ENCODE results near the gene SPON1. TPM values are rescaled to one million over a fixed set of nuclear protein-coding genes. Genes with fewer than 3 reads are reported as not detected.
A peak's percentile ranks its signal among the peaks of the same experiment; 100 is the strongest.

The SPON1 gene
- total RNA-seq, 1 experiment from 2014 or later: not detected

- ChIA-PET POLR2A (ENCODE audit: unreplicated experiment) (interaction anchor here (0.6 kb wide), 1 partner anchor 842 kb away, joined by 3 read pairs; no protein-coding TSS in a partner anchor), CTCF (no interaction called here)
- no peak for ATAC-seq
- DNase-seq: no peak
- no peaks in the 10 kb centered on the region for H3K36me3 ChIP-seq (ENCODE audit: low read depth, low read length)
- no peak overlapping the region for H3K4me3 ChIP-seq (ENCODE audit: low read length)
- no peak overlapping the region for H3K9ac ChIP-seq (ENCODE audit: low read length)
- BruUV-seq (replicated peaks): no TSS peak
- H3K9me2 ChIP-seq (replicated peaks; ENCODE audit: low read length): no peaks in the 10 kb centered on the region
- no peaks in the 10 kb centered on the region for H3F3A ChIP-seq (ENCODE audit: low read length, unreplicated experiment)
- no peaks in the 10 kb centered on the region for H3K4me1 ChIP-seq (ENCODE audit: insufficient read depth, low read length)
- no peaks in the 10 kb centered on the region for H3K79me2 ChIP-seq (ENCODE audit: low read length)
- intact Hi-C loops (cut with micrococcal nuclease): no loop called here
- H2AFZ ChIP-seq (ENCODE audit: low read length): no peak overlapping the region
- H3K27me3 ChIP-seq (ENCODE audit: low read length): peaks cover 20% of the 10 kb centered on the region; the same call in 1 of the 2 replicates
- TF ChIP-seq EZH2phosphoT487 (IDR thresholded peaks at IDR 0.05; ENCODE audit: borderline replicate concordance, low read length) (no peak), CTCF (conservative IDR thresholded peaks at IDR 0.05; ENCODE audit: low read depth, low read length) (no peak), EZH2 (IDR thresholded peaks at IDR 0.05; ENCODE audit: low read length, unreplicated experiment) (no peak)
- H3K27ac ChIP-seq (ENCODE audit: low read length): no peak overlapping the region
- H3K9me3 ChIP-seq (ENCODE audit: low read length): no peaks in the 10 kb centered on the region
- no peak overlapping the region for H3K4me2 ChIP-seq (ENCODE audit: low read length)
- no peaks in the 10 kb centered on the region for H4K20me1 ChIP-seq (ENCODE audit: low read length)
These were observed 95.5 kb downstream of the SPON1 start for GRCh38 chr11:14058061-14058460.

GRCh38 chr11:14059491-14059890 is 97.0 kb downstream of the SPON1 start:
- Histone ChIP-seq H3K36me3 (ENCODE audit: low read depth, low read length) (no peaks in the 10 kb centered on the region), H4K20me1 (ENCODE audit: low read length) (no peaks in the 10 kb centered on the region), H3K4me3 (ENCODE audit: low read length) (no peak overlapping the region), H3K4me2 (ENCODE audit: low read length) (no peak overlapping the region), H2AFZ (ENCODE audit: low read length) (no peak overlapping the region), H3K9ac (ENCODE audit: low read length) (no peak overlapping the region), H3K79me2 (ENCODE audit: low read length) (no peaks in the 10 kb centered on the region), H3K27ac (ENCODE audit: low read length) (no peak overlapping the region), H3K9me2 (replicated peaks; ENCODE audit: low read length) (no peaks in the 10 kb centered on the region), H3K9me3 (ENCODE audit: low read length) (no peaks in the 10 kb centered on the region), H3F3A (ENCODE audit: low read length, unreplicated experiment) (no peaks in the 10 kb centered on the region), H3K4me1 (ENCODE audit: insufficient read depth, low read length) (no peaks in the 10 kb centered on the region), H3K27me3 (ENCODE audit: low read length) (peaks cover 26% of the 10 kb centered on the region)
- BruUV-seq (replicated peaks): no TSS peak
- POLR2A ChIA-PET (ENCODE audit: unreplicated experiment): no interaction called here
- CTCF ChIA-PET: no interaction called here
- intact Hi-C loops (cut with micrococcal nuclease): no loop called here
- ATAC-seq (no peak), DNase-seq (peak; percentile 30)
- TF ChIP-seq EZH2 (IDR thresholded peaks at IDR 0.05; ENCODE audit: low read length, unreplicated experiment): no peak
- TF ChIP-seq EZH2phosphoT487 (IDR thresholded peaks at IDR 0.05; ENCODE audit: borderline replicate concordance, low read length): no peak
- no peak for TF ChIP-seq CTCF (conservative IDR thresholded peaks at IDR 0.05; ENCODE audit: low read depth, low read length)

DNA sequence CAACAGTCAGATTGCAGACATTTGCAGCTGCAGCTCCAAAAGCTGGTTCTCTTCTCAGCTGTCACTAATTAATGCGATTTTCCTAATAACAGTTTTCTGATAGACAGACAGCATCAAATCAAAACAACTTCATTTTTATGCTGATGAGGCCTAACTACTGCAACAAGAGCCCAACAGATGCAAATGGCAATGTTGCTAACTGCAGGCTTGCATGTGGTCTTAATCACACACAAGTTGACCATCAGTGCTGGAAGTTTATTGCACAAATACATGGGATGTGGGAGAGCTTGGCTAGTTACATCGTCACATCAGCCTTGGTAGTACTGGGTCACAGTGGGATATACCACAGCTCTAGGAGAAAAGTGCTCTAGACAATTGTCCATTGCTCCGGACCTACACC is 99.2 kb downstream of the SPON1 start:
- Histone ChIP-seq H3K79me2 (ENCODE audit: low read length) (no peaks in the 10 kb centered on the region), H3K36me3 (ENCODE audit: low read depth, low read length) (no peaks in the 10 kb centered on the region), H4K20me1 (ENCODE audit: low read length) (no peaks in the 10 kb centered on the region), H2AFZ (ENCODE audit: low read length) (no peak overlapping the region), H3K9me2 (replicated peaks; ENCODE audit: low read length) (no peaks in the 10 kb centered on the region), H3K4me2 (ENCODE audit: low read length) (no peak overlapping the region), H3K9me3 (ENCODE audit: low read length) (no peaks in the 10 kb centered on the region), H3K27ac (ENCODE audit: low read length) (no peak overlapping the region), H3F3A (ENCODE audit: low read length, unreplicated experiment) (no peaks in the 10 kb centered on the region), H3K27me3 (ENCODE audit: low read length) (peaks cover 21% of the 10 kb centered on the region), H3K9ac (ENCODE audit: low read length) (no peak overlapping the region), H3K4me3 (ENCODE audit: low read length) (no peak overlapping the region), H3K4me1 (ENCODE audit: insufficient read depth, low read length) (no peaks in the 10 kb centered on the region)
- no TSS peak for BruUV-seq (replicated peaks)
- no peak for DNase-seq
- ChIA-PET POLR2A (ENCODE audit: unreplicated experiment) (no interaction called here), CTCF (no interaction called here)
- ATAC-seq: no peak
- intact Hi-C loops (cut with micrococcal nuclease): no loop called here
- TF ChIP-seq EZH2phosphoT487 (IDR thresholded peaks at IDR 0.05; ENCODE audit: borderline replicate concordance, low read length): no peak
- TF ChIP-seq CTCF (conservative IDR thresholded peaks at IDR 0.05; ENCODE audit: low read depth, low read length): no peak
- TF ChIP-seq EZH2 (IDR thresholded peaks at IDR 0.05; ENCODE audit: low read length, unreplicated experiment): no peak
